RPMI7951 (cell line): ENCODE measurements around the gene CTNNA3. TPM values are rescaled to one million over a fixed set of nuclear protein-coding genes. Genes with fewer than 3 reads are reported as not detected.

Source experiments
- DNase-seq: peaks from one replicate; pipeline ENCODE4 v3.0.0-alpha.2; 2012; ENCODE audit warnings: low read depth
- total RNA-seq: library from RNA; depleted of rRNA; stranded (reverse); fragments of >200 nt; shearing (Covaris generic); gene quantifications from 2 replicates; pipeline ENCODE4 v1.2.3, GENCODE V29; 2014

CTNNA3 gene
- total RNA-seq, 1 experiment from 2014 or later: not detected

- DNase-seq: no peak
Measured at GRCh38 chr10:66218981-66219587, 1476.9 kb downstream of the CTNNA3 start.

- no peak for DNase-seq
Measured at GRCh38 chr10:66218289-66218688, 1477.7 kb downstream of the CTNNA3 start.

GRCh38 chr10:66215920-66216319, 1480.1 kb downstream of the CTNNA3 start:
- DNase-seq: no peak

- DNase-seq: no peak
Measured at GRCh38 chr10:66214721-66215404, 1481.1 kb downstream of the CTNNA3 start.

GRCh38 chr10:66209025-66209424, 1487.0 kb downstream of the CTNNA3 start:
- DNase-seq: no peak

GRCh38 chr10:66204838-66205237, 1491.2 kb downstream of the CTNNA3 start:
- DNase-seq: no peak

GRCh38 chr10:66202101-66202500, 1493.9 kb downstream of the CTNNA3 start:
- no peak for DNase-seq

GRCh38 chr10:66192162-66192831, 1503.7 kb downstream of the CTNNA3 start:
- DNase-seq: no peak

GRCh38 chr10:66190413-66190812, 1505.6 kb downstream of the CTNNA3 start:
- no peak for DNase-seq

- DNase-seq: no peak
Measured at GRCh38 chr10:66189271-66189670, 1506.7 kb downstream of the CTNNA3 start.

GRCh38 chr10:66187053-66187733, 1508.8 kb downstream of the CTNNA3 start:
- DNase-seq: no peak

- no peak for DNase-seq
Measured at GRCh38 chr10:66183028-66183427, 1513.0 kb downstream of the CTNNA3 start.

- peak; percentile 45 for DNase-seq
Measured at GRCh38 chr10:66180581-66181318, 1515.2 kb downstream of the CTNNA3 start.

GRCh38 chr10:66180021-66180420, 1516.0 kb downstream of the CTNNA3 start:
- DNase-seq: no peak

GRCh38 chr10:66176772-66177171, 1519.2 kb downstream of the CTNNA3 start:
- no peak for DNase-seq

- peak; percentile 16 for DNase-seq
Measured at GRCh38 chr10:66167816-66168215, 1528.2 kb downstream of the CTNNA3 start.

- DNase-seq: no peak
Measured at GRCh38 chr10:66162560-66163143, 1533.3 kb downstream of the CTNNA3 start.

GRCh38 chr10:66151346-66151745, 1544.6 kb downstream of the CTNNA3 start:
- DNase-seq: no peak

- no peak for DNase-seq
Measured at GRCh38 chr10:66148312-66148711, 1547.7 kb downstream of the CTNNA3 start.

GRCh38 chr10:66144016-66144415, 1552.0 kb downstream of the CTNNA3 start:
- no peak for DNase-seq

GRCh38 chr10:66102756-66103155, 1593.2 kb downstream of the CTNNA3 start:
- no peak for DNase-seq
